ENCODE data around the gene PIRT.

The PIRT gene

DNA sequence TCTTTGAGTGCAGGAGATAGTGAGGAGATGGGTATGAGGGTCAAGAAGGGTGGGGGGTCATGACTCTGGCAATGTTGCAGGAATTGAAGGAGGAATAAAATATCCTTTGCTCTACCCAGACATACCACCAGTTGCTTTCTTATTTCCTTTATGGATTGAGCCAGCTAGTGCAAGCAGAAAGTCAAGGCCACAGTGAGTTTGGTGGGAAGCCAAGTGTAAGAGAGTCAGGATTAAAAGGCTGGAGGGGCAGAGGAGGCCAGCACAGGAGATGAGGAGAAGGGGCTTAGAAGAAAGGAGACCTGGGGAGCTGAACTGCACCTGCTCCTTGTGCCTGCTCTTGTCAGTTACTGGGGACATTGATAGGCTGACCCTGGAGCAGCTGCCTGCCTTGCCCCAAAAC is 16.1 kb downstream of the PIRT start:
- DNase-seq (ENCODE audit: low read depth): no peak

- no peak for DNase-seq (ENCODE audit: low read depth)
Observed at GRCh38 chr17:10821054-10821453, 16.8 kb downstream of the PIRT start.

- DNase-seq (ENCODE audit: low read depth): no peak
Observed at GRCh38 chr17:10815319-10815718, 22.6 kb downstream of the PIRT start.

DNA sequence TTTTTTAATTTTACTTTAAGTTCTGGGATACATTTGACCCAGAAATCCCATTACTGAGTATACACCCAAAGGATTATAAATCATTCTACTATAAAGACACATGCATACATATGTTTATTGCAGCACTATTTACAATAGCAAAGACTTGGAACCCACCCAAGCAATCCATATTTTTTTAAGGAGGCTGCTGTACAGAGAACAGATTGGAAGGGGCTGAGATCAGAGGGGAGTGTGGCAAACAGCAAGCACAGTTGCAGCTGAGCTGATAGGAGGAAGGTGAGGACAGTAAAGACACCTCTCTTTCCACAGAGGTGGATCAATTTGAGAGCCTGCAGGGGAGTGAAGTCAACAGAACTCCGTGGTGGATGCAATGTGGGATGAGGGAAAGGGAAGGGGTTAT is 23.8 kb downstream of the PIRT start:
- DNase-seq (ENCODE audit: low read depth): no peak

DNA sequence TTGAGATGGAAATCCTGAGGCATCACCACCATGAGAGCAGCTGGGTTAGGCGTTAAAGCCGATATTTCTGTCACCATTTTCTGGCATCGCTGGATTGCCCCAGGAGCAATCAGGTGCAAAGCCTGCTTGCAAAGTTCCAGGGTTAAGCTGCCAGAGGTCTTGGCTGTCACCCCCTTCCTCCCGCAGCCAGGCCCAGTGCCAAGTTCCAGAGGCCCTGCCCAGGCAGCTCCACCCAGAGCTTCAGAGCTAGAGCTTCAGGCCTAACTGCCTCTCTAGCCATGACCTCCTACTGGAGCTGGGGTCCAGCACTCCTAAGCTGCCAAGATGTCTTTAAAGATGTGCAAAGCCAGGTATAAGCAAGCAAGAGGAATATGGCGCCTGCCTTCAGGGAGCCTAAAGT is 25.2 kb downstream of the PIRT start:
- DNase-seq (ENCODE audit: low read depth): no peak

GRCh38 chr17:10809605-10810004 is 28.3 kb downstream of the PIRT start:
- no peak for DNase-seq (ENCODE audit: low read depth)

DNA sequence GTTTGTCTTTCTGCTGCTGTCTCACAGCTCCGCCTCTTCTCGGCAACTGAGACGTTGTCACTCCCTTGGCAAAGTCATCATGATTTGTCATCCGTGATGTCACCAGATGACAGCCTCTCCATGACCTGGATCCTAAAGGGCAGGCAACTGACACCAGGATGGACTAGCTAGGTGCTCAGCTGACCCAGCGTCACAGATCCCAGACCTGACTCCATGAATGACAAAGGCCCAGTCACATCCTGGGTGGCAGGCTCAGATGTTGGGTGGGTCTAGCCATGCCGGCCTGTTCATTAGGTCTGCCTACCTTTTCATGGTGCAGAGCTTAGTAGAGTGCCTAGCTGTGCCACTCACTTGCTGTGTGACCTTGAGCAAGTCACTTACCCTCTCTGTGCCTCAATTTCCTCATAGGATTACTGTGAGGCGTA is 30.2 kb downstream of the PIRT start:
- DNase-seq (ENCODE audit: low read depth): no peak

GRCh38 chr17:10806545-10807262 is 31.2 kb downstream of the PIRT start:
- no peak for DNase-seq (ENCODE audit: low read depth)

DNA sequence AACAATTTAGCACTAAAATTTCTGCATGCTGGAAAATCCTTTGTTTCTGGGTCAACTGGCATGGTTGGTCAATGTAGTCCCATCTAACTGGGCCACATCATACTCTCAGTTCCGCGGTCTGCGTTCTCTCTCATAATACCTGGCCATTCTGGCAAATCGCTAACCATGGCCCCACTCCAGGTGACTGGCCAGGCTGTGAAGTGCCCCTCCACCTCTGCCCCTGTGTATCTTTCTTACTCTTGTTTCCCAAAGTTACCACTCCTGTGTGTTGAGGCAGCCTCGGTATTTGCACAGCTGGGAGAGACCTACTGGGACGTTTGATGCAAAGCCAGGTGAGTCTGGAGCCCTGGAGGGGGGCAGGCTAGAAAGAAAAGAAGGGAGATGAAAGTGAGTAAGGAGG is 32.0 kb downstream of the PIRT start:
- DNase-seq (ENCODE audit: low read depth): no peak

DNA sequence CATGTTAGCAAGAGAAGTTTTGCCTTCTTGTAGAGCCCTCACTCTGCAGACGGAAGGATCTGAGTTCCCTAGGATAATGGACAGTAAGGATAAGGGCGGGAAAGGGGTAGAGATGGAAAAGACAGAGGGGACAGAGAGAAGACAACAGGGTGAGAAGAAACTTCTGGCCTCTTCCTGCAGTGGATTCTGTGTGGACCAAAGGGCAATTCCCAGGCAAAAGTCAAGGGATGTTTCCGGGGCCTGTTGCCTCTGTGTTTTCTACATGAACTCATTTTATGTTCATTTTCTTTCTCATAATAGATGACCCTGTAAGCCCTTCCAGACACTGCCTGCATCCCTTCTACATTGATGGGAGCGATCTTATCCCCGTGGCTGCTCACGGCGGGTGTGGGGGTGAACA is 33.3 kb downstream of the PIRT start:
- no peak for DNase-seq (ENCODE audit: low read depth)

- DNase-seq (ENCODE audit: low read depth): no peak
Observed at GRCh38 chr17:10803830-10804475, 33.9 kb downstream of the PIRT start, which contains the start of gene TMEM238L. TSS of gene TMEM238L (minus strand) at chr17:10804099. CDS start at chr17:10803963, 136 bp downstream.

- DNase-seq (ENCODE audit: low read depth): no peak
Observed at GRCh38 chr17:10803350-10803749, 34.5 kb downstream of the PIRT start.

DNA sequence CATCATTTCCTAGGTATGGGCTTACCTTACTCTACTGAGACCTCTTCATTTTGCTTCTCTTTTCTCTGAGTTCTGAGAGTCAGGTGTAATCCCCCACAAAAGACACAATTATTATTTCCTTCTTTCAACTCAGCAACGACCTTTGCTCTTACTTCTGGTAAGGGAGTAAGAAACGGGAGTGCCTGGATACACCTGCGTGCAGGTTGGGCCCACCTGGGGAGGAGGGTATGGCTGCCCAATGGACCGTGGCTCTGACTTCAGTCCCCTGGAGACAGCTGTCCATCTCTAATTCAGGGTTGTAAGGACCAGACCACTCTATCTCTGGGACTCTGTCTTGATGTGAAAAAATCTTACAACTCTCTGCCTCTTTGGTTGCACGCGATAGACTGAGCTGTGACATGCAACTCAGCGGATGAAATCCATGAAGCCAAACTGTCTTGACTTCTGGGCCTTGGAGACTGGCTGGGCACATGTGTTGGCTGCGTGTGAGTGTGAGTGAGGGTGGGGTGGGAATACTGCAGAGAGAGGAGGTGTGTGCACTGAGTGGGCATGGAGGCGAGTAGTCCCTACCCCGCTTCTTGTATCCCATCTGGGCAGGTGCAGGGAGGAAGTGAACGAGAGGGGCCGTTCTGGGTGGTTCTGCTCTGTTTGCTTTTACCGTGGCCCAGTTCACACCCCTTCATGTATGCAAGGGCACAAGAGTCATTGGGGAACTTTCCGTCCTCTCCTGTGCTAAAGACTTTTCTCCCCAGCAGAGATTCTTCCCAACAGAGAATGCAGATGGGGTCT is 35.2 kb downstream of the PIRT start:
- DNase-seq (ENCODE audit: low read depth): no peak

DNA sequence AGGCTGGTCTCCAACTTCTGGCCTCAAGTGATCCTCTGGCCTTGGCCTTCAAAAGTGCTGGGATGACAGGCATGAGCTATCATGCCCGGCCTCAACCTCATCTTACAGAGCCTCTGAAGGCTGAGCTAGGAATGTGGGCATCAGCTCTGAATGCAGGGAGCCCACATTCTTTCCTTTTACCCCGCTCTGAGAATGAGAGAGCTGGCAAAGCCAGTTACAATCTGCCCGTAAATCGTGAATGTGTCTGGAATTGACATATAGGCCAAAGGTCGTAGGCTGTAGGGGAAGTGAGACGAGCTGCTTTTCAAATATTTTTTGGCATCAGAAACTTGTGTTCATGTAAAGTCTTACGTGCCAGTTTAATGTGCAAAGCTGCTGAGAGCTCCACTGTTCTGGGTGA is 38.5 kb downstream of the PIRT start:
- no peak for DNase-seq (ENCODE audit: low read depth)

GRCh38 chr17:10798910-10799309 is 39.0 kb downstream of the PIRT start:
- no peak for DNase-seq (ENCODE audit: low read depth)

DNA sequence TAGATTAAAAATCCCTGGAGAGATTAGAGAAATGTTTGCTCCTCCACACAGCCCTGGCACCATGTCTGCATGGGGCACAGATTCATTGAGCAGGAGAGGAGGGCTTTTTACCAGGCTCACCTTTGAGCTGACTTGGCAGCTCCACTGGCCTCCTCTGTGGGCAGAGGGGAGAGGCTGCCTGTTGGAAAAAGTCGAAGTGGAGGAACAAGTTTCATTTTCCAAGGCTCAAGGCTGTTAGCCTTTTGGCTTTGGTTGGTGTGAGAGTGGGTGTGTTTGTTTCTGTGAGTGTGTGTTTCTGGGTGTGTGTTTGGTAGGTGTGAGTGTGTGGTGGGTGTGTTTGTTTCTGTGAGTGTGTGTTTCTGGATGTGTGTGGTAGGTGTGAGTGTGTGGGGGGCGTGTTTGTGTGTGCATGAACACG is 39.5 kb downstream of the PIRT start:
- no peak for DNase-seq (ENCODE audit: low read depth)

GRCh38 chr17:10797476-10798328 is 40.2 kb downstream of the PIRT start:
- no peak for DNase-seq (ENCODE audit: low read depth)

- DNase-seq (ENCODE audit: low read depth): no peak
Observed at GRCh38 chr17:10793816-10794215, 44.1 kb downstream of the PIRT start.

DNA sequence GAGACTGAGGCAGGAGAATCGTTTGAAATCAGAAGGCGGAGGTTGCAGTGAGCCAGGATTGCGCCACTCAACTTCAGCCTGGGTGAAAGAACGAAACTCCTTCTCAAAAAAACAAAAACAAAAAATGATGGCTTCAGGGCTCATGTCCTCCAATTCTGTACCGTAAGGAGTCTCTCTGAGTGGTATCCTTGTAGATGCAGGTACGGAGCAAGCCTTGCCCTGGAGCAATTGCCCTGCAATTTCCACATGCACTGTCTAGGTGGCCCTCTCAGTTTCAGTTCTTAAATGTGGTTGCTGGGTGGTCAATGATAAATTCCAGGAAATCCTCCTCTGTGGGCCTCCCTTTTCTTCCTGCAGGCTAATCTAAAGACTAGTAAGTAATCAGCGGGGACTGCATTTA is 44.6 kb downstream of the PIRT start:
- no peak for DNase-seq (ENCODE audit: low read depth)

DNA sequence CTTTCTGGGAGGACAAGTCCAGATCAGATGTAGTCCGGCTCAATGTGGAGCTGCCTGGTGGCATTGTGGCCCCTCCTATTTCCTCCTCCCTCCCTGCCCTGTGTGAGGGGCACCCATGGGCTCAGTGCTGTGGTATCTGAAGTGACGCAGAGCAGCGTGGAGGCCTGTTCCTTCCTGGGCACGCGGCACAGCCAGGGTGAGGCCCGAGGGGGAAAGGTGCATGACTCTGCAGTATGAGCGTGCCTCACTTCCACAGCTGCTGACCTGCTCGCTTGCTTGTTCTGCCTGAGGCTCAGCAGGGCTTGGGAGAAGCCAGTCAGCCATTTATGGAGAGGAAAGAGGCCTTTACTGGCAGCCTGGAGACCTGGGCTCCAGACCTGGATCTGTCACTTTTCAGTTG is 45.7 kb downstream of the PIRT start:
- no peak for DNase-seq (ENCODE audit: low read depth)

GRCh38 chr17:10790491-10791401 is 47.1 kb downstream of the PIRT start:
- DNase-seq (ENCODE audit: low read depth): no peak

All from T follicular helper cell (primary cell).